GM18868 (cell line): Measurements from ENCODE around the gene TMEM176B.
"Not testable (repeated sequence)": the region's sequence is repeated elsewhere in the genome, so short reads cannot be mapped to it uniquely, and the experiment has no call there.

ENCODE experiments used
- ATAC-seq: cut with Tn5 transposase; IDR thresholded peaks from one replicate; pipeline ENCODE4 v1.9.1; 2021; ENCODE audit warnings: mild to moderate bottlenecking, moderate library complexity; ENCODE audit not compliant: unreplicated experiment

Gene TMEM176B

GRCh38 chr7:150823484-150824126 is 23.4 kb upstream of the TMEM176B start:
- ATAC-seq, result no peak

- ATAC-seq, result no peak
Observed at GRCh38 chr7:150823043-150823442, 22.9 kb upstream of the TMEM176B start.

- ATAC-seq, result no peak
Observed at GRCh38 chr7:150820578-150821198, 20.5 kb upstream of the TMEM176B start.

- no peak for ATAC-seq
Observed at GRCh38 chr7:150820148-150820547, 20.0 kb upstream of the TMEM176B start.

- ATAC-seq, result no peak
Observed at GRCh38 chr7:150818971-150819370, 18.8 kb upstream of the TMEM176B start.

- ATAC-seq, result no peak
Observed at GRCh38 chr7:150814328-150815001, 14.3 kb upstream of the TMEM176B start.

- not testable (repeated sequence) for ATAC-seq
Observed at GRCh38 chr7:150807616-150808438, 7.7 kb upstream of the TMEM176B start.

- no peak for ATAC-seq
Observed at GRCh38 chr7:150806863-150807262, 6.7 kb upstream of the TMEM176B start.

- no peak for ATAC-seq
Observed at GRCh38 chr7:150806454-150806853, 6.3 kb upstream of the TMEM176B start.

GRCh38 chr7:150805864-150806263 is 5.7 kb upstream of the TMEM176B start:
- ATAC-seq, result no peak

- no peak for ATAC-seq
Observed at GRCh38 chr7:150804802-150805201, 4.6 kb upstream of the TMEM176B start.

GRCh38 chr7:150803161-150803860 is 3.1 kb upstream of the TMEM176B start:
- ATAC-seq, result no peak

GRCh38 chr7:150801946-150802771 is 2.0 kb upstream of the TMEM176B start:
- no peak for ATAC-seq

- no peak for ATAC-seq
Observed at GRCh38 chr7:150801242-150801945, 1.2 kb upstream of the TMEM176B start.

GRCh38 chr7:150800581-150801241 is 547 bp upstream of the TMEM176B start, which contains the start of gene TMEM176A:
TMEM176A (plus strand) TSS chr7:150800769; CDS start chr7:150801551, 782 bp downstream.
- no peak for ATAC-seq

GRCh38 chr7:150799156-150799555 is 1.0 kb downstream of the TMEM176B start:
- no peak for ATAC-seq

GRCh38 chr7:150797661-150798060 is 2.5 kb downstream of the TMEM176B start:
- no peak for ATAC-seq

- ATAC-seq, result no peak
Observed at GRCh38 chr7:150793569-150794238, 6.5 kb downstream of the TMEM176B start.
